Tibial artery (tissue), 4 donors: ENCODE measurements around the gene ATP8B4.
A peak's percentile ranks its signal among the peaks of the same experiment; 100 is the strongest.

Experiments
- DNase-seq, 2 donors: peaks; one replicate each; pipeline ENCODE4 v3.0.0-alpha.2; 2019
- H3K27ac ChIP-seq, 2 donors: fragments of 200-600 bp; sonication (generic) in 1 of 2; 1 replicate in 1 of 2; 2 replicates in 1 of 2; pipeline ENCODE4 v1.5.1; 2018 to 2019; ENCODE audit warnings: mild to moderate bottlenecking in 1 of 2
- H3K27me3 ChIP-seq, 2 donors: fragments of 200-600 bp; sonication (generic) in 1 of 2; one replicate each; pipeline versions ENCODE4 v1.5.1 to v1.6.0; 2016 to 2019
- H3K36me3 ChIP-seq, 3 donors: fragments of 200-600 bp; sonication (generic) in 2 of 3; one replicate each; pipeline ENCODE4 v1.5.1; 2016 to 2019; ENCODE audit warnings: mild to moderate bottlenecking in 2 of 3
- H3K4me1 ChIP-seq, 4 donors: fragments of 200-600 bp; sonication (generic) in 2 of 4; 1 replicate in 3 of 4; 2 replicates in 1 of 4; pipeline ENCODE4 v1.5.1; 2016 to 2019
- H3K4me3 ChIP-seq, 2 donors: fragments of 200-600 bp; sonication (generic) in 1 of 2; 1 replicate in 1 of 2; 2 replicates in 1 of 2; pipeline ENCODE4 v1.5.1; 2018 to 2019; ENCODE audit warnings: mild to moderate bottlenecking in 2 of 2
- H3K9me3 ChIP-seq, 3 donors: fragments of 200-600 bp; sonication (generic) in 1 of 3; one replicate each; pipeline ENCODE4 v1.5.1; 2016 to 2019
- intact Hi-C: fragments of 100-400 bp; cut with DNase I; formaldehyde crosslinking; loops from one replicate; pipeline ENCODE4 v1.15.0; 2023; ENCODE audit warnings: low total_unique reads
- TF ChIP-seq, protein P1 (sequence below), 2 experiments: fragments of 200-600 bp in 1 of 2; fragments of 450-650 bp in 1 of 2; IDR thresholded peaks; one replicate each; pipeline ENCODE4 v1.5.1; 2017 to 2019; ENCODE audit warnings: antibody characterized with exemption in 2 of 2, mild to moderate bottlenecking in 1 of 2, moderate library complexity in 1 of 2

ATP8B4 gene

DNA sequence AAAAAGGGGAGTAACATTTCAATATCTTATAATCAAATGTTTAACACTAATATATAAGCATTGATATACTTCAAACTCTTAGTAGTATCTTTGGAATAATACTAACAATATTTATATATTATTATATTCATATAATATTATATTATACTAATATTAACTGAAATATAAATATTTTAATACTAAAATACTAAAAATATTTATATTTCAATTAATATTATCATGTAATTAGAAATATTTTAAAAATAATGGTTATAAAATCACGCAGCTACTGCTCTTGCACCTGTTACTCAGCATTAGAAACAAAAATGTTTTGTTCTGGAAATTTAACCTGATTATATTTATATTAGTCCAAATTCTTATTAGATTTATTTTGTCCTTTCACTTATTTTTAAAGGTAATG, 12.6 kb upstream of the ATP8B4 start:
- Histone ChIP-seq H3K27ac (no peak overlapping the region), H3K4me3 (no peak overlapping the region), H3K9me3 (no peaks in the 10 kb centered on the region), H3K4me1 (no peaks in the 10 kb centered on the region), H3K27me3 (no peaks in the 10 kb centered on the region), H3K36me3 (no peaks in the 10 kb centered on the region)
- no peak for DNase-seq
- TF ChIP-seq, protein P1, sequence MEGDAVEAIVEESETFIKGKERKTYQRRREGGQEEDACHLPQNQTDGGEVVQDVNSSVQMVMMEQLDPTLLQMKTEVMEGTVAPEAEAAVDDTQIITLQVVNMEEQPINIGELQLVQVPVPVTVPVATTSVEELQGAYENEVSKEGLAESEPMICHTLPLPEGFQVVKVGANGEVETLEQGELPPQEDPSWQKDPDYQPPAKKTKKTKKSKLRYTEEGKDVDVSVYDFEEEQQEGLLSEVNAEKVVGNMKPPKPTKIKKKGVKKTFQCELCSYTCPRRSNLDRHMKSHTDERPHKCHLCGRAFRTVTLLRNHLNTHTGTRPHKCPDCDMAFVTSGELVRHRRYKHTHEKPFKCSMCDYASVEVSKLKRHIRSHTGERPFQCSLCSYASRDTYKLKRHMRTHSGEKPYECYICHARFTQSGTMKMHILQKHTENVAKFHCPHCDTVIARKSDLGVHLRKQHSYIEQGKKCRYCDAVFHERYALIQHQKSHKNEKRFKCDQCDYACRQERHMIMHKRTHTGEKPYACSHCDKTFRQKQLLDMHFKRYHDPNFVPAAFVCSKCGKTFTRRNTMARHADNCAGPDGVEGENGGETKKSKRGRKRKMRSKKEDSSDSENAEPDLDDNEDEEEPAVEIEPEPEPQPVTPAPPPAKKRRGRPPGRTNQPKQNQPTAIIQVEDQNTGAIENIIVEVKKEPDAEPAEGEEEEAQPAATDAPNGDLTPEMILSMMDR (IDR thresholded peaks at IDR 0.05): no peak
- intact Hi-C loops: no loop called here

GRCh38 chr15:50128266-50128665, 9.2 kb upstream of the ATP8B4 start:
- DNase-seq: peak; percentile 77 to 88
- H3K9me3 ChIP-seq: no peaks in the 10 kb centered on the region
- no peaks in the 10 kb centered on the region for H3K27me3 ChIP-seq
- H3K27ac ChIP-seq: no peak overlapping the region
- TF ChIP-seq, protein P1 (IDR thresholded peaks at IDR 0.05): no peak
- intact Hi-C loops: no loop called here
- no peaks in the 10 kb centered on the region for H3K4me1 ChIP-seq
- H3K4me3 ChIP-seq: no peak overlapping the region
- H3K36me3 ChIP-seq: no peaks in the 10 kb centered on the region

DNA sequence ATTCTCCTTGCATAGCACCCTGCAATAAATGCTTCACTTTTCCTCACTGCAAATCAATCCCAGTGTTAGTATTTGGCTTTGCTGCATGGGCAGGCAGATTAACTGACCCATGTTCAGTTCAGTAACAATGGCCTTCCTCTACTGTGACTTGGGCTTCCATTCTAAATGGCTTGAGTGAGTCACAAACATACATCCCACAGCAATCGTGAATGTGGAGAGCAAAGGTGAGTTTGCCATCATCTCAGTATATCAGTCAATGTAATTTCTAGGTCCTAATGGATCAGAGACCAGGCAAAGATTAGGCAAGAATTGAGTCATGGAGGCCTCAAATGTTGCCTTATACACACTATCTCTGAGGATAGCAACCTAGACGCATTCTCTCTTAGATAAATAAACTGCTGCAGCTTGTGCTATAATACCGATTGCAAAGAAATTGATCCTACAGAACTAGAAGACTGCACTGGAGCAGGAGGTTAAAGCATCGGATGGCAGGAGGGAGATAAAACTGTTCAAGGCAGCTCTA, 8.3 kb upstream of the ATP8B4 start:
- no peak overlapping the region for H3K4me3 ChIP-seq
- no peaks in the 10 kb centered on the region for H3K9me3 ChIP-seq
- H3K27me3 ChIP-seq: no peaks in the 10 kb centered on the region
- DNase-seq: no peak
- no peak overlapping the region for H3K27ac ChIP-seq
- TF ChIP-seq, protein P1 (IDR thresholded peaks at IDR 0.05): no peak
- intact Hi-C loops: no loop called here
- H3K36me3 ChIP-seq: no peaks in the 10 kb centered on the region
- H3K4me1 ChIP-seq: no peaks in the 10 kb centered on the region

DNA sequence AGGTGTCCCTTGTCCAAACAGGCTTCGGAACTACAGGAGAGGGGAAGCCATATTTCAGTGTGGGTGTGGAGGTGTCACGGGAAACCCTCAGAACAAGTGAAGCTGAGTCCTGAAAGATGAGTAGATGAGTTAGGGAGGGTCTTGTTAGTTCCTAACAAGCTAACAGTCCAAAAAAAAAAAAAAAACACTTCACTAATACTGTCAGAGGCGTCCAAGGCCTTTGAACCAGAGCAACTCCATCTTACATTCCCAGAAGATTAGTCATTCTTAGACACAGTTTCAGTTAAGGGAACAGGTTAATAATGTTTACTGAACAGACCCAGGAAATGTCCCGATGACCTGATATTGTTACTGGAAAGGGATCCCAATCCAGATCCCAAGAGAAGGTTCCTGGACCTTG, 7.0 kb upstream of the ATP8B4 start:
- Histone ChIP-seq H3K4me3 (no peak overlapping the region), H3K4me1 (no peaks in the 10 kb centered on the region), H3K36me3 (no peaks in the 10 kb centered on the region), H3K27ac (no peak overlapping the region), H3K9me3 (no peaks in the 10 kb centered on the region), H3K27me3 (no peaks in the 10 kb centered on the region)
- no peak for DNase-seq
- TF ChIP-seq, protein P1 (IDR thresholded peaks at IDR 0.05): no peak
- intact Hi-C loops: no loop called here

GRCh38 chr15:50124631-50125030, 5.6 kb upstream of the ATP8B4 start:
- H3K36me3 ChIP-seq: no peaks in the 10 kb centered on the region

More at GRCh38 chr15:50124631-50125030, 5.6 kb upstream of the ATP8B4 start:
- no peaks in the 10 kb centered on the region for H3K9me3 ChIP-seq
- H3K27ac ChIP-seq: no peak overlapping the region
- no peak overlapping the region for H3K4me3 ChIP-seq
- H3K27me3 ChIP-seq: no peaks in the 10 kb centered on the region
- TF ChIP-seq, protein P1 (IDR thresholded peaks at IDR 0.05): no peak
- no peak for DNase-seq
- intact Hi-C loops: no loop called here
- H3K4me1 ChIP-seq: no peaks in the 10 kb centered on the region
